Loucy (cell line): ENCODE data around the gene KCNJ6.

Experiments
- H2AFZ ChIP-seq: fragments of 200-600 bp; sonication (generic); 2 replicates; pipeline ENCODE4 v1.6.0; 2016; ENCODE audit warnings: antibody characterized with exemption, mild to moderate bottlenecking, low read length, moderate library complexity
- H3F3A ChIP-seq: fragments of 200-600 bp; 2 replicates; pipeline ENCODE4 v1.6.0; 2016; ENCODE audit warnings: antibody characterized with exemption, low read depth, mild to moderate bottlenecking
- H3K27me3 ChIP-seq: fragments of 200-600 bp; sonication (generic); 2 replicates; pipeline ENCODE4 v1.6.1; 2014; ENCODE audit warnings: low read length, mild to moderate bottlenecking; ENCODE audit not compliant: insufficient read depth, poor library complexity, severe bottlenecking
- H3K36me3 ChIP-seq: fragments of 200-600 bp; sonication (generic); 2 replicates; pipeline ENCODE4 v1.6.1; 2016; ENCODE audit warnings: low read length; ENCODE audit not compliant: insufficient read depth
- H3K4me1 ChIP-seq: fragments of 200-600 bp; sonication (generic); 2 replicates; pipeline ENCODE4 v1.5.1; 2014; ENCODE audit warnings: low read length, mild to moderate bottlenecking; ENCODE audit not compliant: insufficient read depth, poor library complexity, severe bottlenecking
- H3K4me2 ChIP-seq: fragments of 200-600 bp; sonication (generic); 2 replicates; pipeline ENCODE4 v1.6.0; 2014; ENCODE audit warnings: antibody characterized with exemption, low read length, low read depth, mild to moderate bottlenecking; ENCODE audit not compliant: poor library complexity, severe bottlenecking
- H3K4me3 ChIP-seq: fragments of 200-600 bp; sonication (generic); 2 replicates; pipeline ENCODE4 v1.5.1; 2014; ENCODE audit warnings: low read length, mild to moderate bottlenecking, mixed read lengths; ENCODE audit not compliant: poor library complexity, severe bottlenecking
- H3K79me2 ChIP-seq: fragments of 200-600 bp; sonication (generic); 2 replicates; pipeline ENCODE4 v1.6.1; 2014; ENCODE audit warnings: low read length; ENCODE audit not compliant: insufficient read depth
- H3K9ac ChIP-seq: fragments of 200-600 bp; sonication (generic); 2 replicates; pipeline ENCODE4 v1.6.0; 2014; ENCODE audit warnings: mild to moderate bottlenecking, low read depth, low read length, moderate library complexity; ENCODE audit not compliant: poor library complexity, severe bottlenecking
- H3K9me2 ChIP-seq: fragments of 200-600 bp; sonication (generic); replicated peaks from 2 replicates; pipeline ENCODE4 v1.6.1; 2016; ENCODE audit warnings: low read depth, low read length, mixed read lengths
- H3K9me3 ChIP-seq: fragments of 200-600 bp; sonication (generic); 2 replicates; pipeline ENCODE4 v1.6.1; 2014; ENCODE audit warnings: mild to moderate bottlenecking, antibody characterized with exemption, low read length, low read depth; ENCODE audit not compliant: insufficient read depth
- H4K20me1 ChIP-seq: fragments of 200-600 bp; sonication (generic); 2 replicates; pipeline ENCODE4 v1.6.0; 2014; ENCODE audit warnings: antibody characterized with exemption, low read length, mild to moderate bottlenecking; ENCODE audit not compliant: insufficient read depth, poor library complexity, severe bottlenecking
- CTCF ChIP-seq: fragments of 200-600 bp; sonication (generic); conservative IDR thresholded peaks from 2 replicates; pipeline ENCODE4 v1.5.1; 2014; ENCODE audit warnings: mild to moderate bottlenecking, antibody characterized with exemption, low read length
- EZH2phosphoT487 ChIP-seq: fragments of 200-600 bp; IDR thresholded peaks from 2 replicates; pipeline ENCODE4 v1.6.1; 2018; ENCODE audit warnings: antibody characterized with exemption, mild to moderate bottlenecking, moderate library complexity, borderline replicate concordance

KCNJ6 gene

GRCh38 chr21:37909936-37910335, 6.3 kb downstream of the KCNJ6 start:
- H2AFZ ChIP-seq: no peak overlapping the region
- no peaks in the 10 kb centered on the region for H3K79me2 ChIP-seq
- H3K4me2 ChIP-seq: no peak overlapping the region
- no peaks in the 10 kb centered on the region for H3K9me3 ChIP-seq
- no peaks in the 10 kb centered on the region for H3K36me3 ChIP-seq
- no peak overlapping the region for H3K9ac ChIP-seq
- no peaks in the 10 kb centered on the region for H3K27me3 ChIP-seq
- H4K20me1 ChIP-seq: no peaks in the 10 kb centered on the region
- H3F3A ChIP-seq: no peaks in the 10 kb centered on the region
- no peaks in the 10 kb centered on the region for H3K9me2 ChIP-seq
- no peaks in the 10 kb centered on the region for H3K4me1 ChIP-seq
- no peak overlapping the region for H3K4me3 ChIP-seq
- TF ChIP-seq CTCF (no peak), EZH2phosphoT487 (no peak)

- no peak overlapping the region for H3K4me3 ChIP-seq
- no peaks in the 10 kb centered on the region for H3K4me1 ChIP-seq
- H3K9me2 ChIP-seq: no peaks in the 10 kb centered on the region
- no peaks in the 10 kb centered on the region for H3K27me3 ChIP-seq
- no peaks in the 10 kb centered on the region for H4K20me1 ChIP-seq
- no peaks in the 10 kb centered on the region for H3F3A ChIP-seq
- H3K9ac ChIP-seq: no peak overlapping the region
- no peaks in the 10 kb centered on the region for H3K9me3 ChIP-seq
- TF ChIP-seq EZH2phosphoT487: no peak
- no peak for TF ChIP-seq CTCF
- no peaks in the 10 kb centered on the region for H3K79me2 ChIP-seq
- H3K4me2 ChIP-seq: no peak overlapping the region
- no peak overlapping the region for H2AFZ ChIP-seq
- no peaks in the 10 kb centered on the region for H3K36me3 ChIP-seq
Observed at GRCh38 chr21:37908691-37909090, 7.6 kb downstream of the KCNJ6 start.

- H3K4me2 ChIP-seq: no peak overlapping the region
- no peaks in the 10 kb centered on the region for H3K79me2 ChIP-seq
- no peaks in the 10 kb centered on the region for H4K20me1 ChIP-seq
- no peaks in the 10 kb centered on the region for H3K9me2 ChIP-seq
- H3K9me3 ChIP-seq: no peaks in the 10 kb centered on the region
- no peak overlapping the region for H3K9ac ChIP-seq
- no peaks in the 10 kb centered on the region for H3K36me3 ChIP-seq
- H3K27me3 ChIP-seq: no peaks in the 10 kb centered on the region
- H3F3A ChIP-seq: no peaks in the 10 kb centered on the region
- no peak overlapping the region for H2AFZ ChIP-seq
- no peak for TF ChIP-seq CTCF
- no peak for TF ChIP-seq EZH2phosphoT487
- H3K4me1 ChIP-seq: no peaks in the 10 kb centered on the region
- no peak overlapping the region for H3K4me3 ChIP-seq
Observed at GRCh38 chr21:37907076-37907475, 9.2 kb downstream of the KCNJ6 start.
